ES-I3 (cell line): ENCODE results near the gene VIT.

ENCODE experiments used
- H3K36me3 ChIP-seq: 2 replicates; pipeline ENCODE4 v1.6.1; 2013; ENCODE audit warnings: mild to moderate bottlenecking, low read length, control low read depth, moderate library complexity; ENCODE audit not compliant: insufficient read depth
- H3K4me1 ChIP-seq: 2 replicates; pipeline ENCODE4 v1.6.1; 2013; ENCODE audit warnings: mild to moderate bottlenecking, control low read depth, low read length; ENCODE audit not compliant: insufficient read depth
- H3K9ac ChIP-seq: 2 replicates; pipeline ENCODE4 v1.6.1; 2013; ENCODE audit warnings: low read depth, mild to moderate bottlenecking, low read length, moderate library complexity
- H3K9me3 ChIP-seq: 2 replicates; pipeline ENCODE4 v1.6.1; 2013; ENCODE audit warnings: mild to moderate bottlenecking, low read length, moderate library complexity; ENCODE audit not compliant: control insufficient read depth, insufficient read depth

Gene VIT

GRCh38 chr2:36696533-36696932 is at the start of gene VIT:
TSS of gene VIT (plus strand) at chr2:36696707. CDS start at chr2:36716371, 19,664 bp downstream.
- Histone ChIP-seq H3K36me3 (no peaks in the 10 kb centered on the region), H3K9ac (no peak within 1 kb of the TSS), H3K4me1 (peaks cover 14% of the 10 kb centered on the region), H3K9me3 (no peaks in the 10 kb centered on the region)

DNA sequence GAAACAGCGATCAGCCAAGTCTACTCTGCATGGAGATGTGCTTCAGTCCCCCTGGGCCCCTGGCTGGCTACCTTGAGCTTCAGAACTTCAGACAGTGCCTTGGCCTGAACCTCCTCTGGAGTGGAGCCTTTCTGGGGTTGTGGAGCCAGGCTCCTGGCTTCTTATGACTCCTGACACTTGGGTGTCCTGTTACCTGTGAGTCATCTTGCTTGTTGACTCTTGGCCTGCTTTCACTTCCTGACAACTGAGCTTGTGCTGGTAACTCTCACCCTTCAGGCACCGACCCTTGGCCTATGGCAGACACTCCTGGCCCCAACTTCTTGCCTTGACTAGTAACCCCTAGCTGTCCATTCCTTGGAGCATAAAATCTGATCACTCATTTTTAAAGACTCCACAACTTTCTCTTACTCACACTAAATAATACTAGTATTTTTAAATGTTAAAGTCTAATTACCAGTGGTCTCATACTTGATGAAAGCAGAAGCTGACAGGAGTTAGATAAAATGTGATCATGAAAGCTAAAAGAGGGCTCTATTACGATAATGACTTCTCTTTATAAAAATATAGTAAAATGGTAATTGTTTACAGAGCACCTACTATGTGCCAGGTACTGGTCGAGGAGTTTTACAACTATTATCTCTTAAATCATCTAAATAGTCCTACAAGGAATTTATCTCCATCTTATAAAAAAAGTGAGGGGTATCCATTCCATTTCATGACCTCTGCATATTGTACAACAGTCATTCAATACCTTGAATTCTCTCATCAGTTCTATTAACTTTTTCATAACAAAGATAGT is 46.3 kb upstream of the VIT start:
- Histone ChIP-seq H3K36me3 (no peaks in the 10 kb centered on the region), H3K9ac (no peak overlapping the region), H3K4me1 (peaks cover 5% of the 10 kb centered on the region), H3K9me3 (0 out of 2 replicates have a peak, but pooled peaks cover 3% of the 10 kb centered on the region)

DNA sequence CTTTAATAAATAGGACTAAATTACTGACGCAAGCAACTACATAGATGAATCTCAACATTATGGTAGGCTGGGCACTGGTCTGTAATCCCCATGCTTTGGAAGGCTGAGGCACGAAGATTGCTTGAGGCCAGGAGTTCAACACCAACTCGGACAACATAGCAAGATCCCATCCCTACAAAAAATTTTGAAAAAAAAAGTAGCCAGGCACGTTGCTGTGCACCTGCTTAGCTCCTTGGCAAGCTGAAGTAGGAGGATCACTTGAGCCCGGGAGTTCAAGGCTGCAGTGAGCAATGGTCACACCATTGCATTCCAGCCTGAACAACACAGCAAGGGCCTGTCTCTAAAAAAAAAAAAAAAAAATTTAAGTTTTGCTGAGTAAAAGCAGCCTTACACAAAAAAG is 43.4 kb upstream of the VIT start:
- peaks cover 5% of the 10 kb centered on the region for H3K4me1 ChIP-seq
- no peaks in the 10 kb centered on the region for H3K9me3 ChIP-seq
- H3K9ac ChIP-seq = no peak overlapping the region
- H3K36me3 ChIP-seq = no peaks in the 10 kb centered on the region

DNA sequence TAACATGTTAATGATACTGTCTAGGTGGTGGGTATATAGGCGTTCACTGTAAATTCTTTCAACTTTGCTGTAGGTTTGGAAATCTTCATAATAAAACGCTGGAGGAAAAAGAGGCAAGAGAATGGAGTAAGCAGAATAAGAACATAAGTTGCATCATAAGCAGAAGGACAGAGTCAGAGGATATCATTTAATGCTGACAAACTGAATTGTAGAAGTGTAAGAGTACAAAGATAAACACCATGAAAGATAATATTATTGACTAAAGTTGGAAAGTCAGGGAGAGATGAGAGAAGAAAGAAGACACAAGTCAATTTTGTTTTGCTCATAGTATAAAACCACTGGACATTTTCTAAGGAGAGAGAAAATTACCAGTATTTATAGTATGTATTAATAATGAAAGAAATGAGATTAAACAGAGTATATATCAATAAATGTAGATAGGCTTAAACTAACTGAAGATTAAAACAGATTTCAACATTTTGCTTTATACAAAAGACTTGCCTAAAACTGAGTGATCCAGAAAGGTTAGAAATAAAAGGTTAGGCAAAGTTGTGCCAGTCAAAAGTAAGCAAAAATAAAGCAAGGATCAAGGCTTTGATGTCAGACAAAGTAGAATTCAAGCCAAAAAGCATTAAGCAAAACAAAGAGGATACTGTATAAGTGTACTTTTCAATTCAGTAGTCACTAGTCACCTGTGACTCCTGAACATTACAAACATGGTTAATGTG is 42.4 kb upstream of the VIT start:
- Histone ChIP-seq H3K4me1 (peaks cover 5% of the 10 kb centered on the region), H3K9me3 (no peaks in the 10 kb centered on the region), H3K9ac (no peak overlapping the region), H3K36me3 (no peaks in the 10 kb centered on the region)

DNA sequence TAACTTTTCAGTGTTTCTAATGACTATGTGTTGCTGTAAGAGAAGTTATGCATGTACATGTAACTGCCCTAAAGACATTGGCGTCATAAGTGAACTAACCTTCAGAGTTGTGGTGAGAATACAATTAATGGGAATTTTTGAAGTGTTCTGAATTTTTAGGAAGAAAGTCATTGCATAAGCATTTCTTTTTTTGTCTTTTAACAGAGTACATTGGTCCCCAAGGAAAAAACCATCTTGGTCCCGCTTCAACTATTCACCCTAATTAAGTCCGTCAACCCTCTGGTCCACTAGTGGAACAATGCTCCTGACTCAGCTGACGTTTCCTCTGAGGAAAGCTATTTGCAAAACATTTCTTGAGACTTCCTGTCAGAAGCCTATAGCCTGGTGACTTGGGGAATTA is 41.1 kb upstream of the VIT start:
- no peak overlapping the region for H3K9ac ChIP-seq
- H3K4me1 ChIP-seq = no peaks in the 10 kb centered on the region
- H3K36me3 ChIP-seq = no peaks in the 10 kb centered on the region
- no peaks in the 10 kb centered on the region; the same call in 1 of the 2 replicates for H3K9me3 ChIP-seq

DNA sequence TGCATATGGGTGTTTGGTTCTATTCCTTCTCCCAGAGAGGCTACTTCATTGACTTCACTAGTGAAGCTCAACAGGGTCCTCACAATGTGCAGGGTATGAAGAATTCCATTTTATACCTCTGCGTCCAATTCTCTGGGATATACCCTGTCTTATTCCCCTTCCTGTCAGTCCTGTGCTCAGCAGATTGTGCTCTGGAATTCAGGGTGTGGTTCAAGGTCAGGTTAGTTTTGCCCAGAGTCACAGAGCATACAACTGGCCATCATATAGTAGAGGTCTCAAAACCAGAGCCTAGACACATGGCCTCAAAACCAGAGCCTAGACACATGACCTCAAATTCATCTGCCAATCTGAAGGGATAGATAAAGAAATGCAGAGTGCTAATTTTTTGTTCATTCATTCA is 38.8 kb upstream of the VIT start:
- H3K4me1 ChIP-seq = no peaks in the 10 kb centered on the region
- H3K9ac ChIP-seq = no peak overlapping the region
- H3K9me3 ChIP-seq = no peaks in the 10 kb centered on the region; the same call in 1 of the 2 replicates
- no peaks in the 10 kb centered on the region for H3K36me3 ChIP-seq

- Histone ChIP-seq H3K9me3 (no peaks in the 10 kb centered on the region; the same call in 1 of the 2 replicates), H3K4me1 (no peaks in the 10 kb centered on the region), H3K9ac (no peak overlapping the region), H3K36me3 (no peaks in the 10 kb centered on the region)
These were observed 38.2 kb upstream of the VIT start for GRCh38 chr2:36658277-36658748.

DNA sequence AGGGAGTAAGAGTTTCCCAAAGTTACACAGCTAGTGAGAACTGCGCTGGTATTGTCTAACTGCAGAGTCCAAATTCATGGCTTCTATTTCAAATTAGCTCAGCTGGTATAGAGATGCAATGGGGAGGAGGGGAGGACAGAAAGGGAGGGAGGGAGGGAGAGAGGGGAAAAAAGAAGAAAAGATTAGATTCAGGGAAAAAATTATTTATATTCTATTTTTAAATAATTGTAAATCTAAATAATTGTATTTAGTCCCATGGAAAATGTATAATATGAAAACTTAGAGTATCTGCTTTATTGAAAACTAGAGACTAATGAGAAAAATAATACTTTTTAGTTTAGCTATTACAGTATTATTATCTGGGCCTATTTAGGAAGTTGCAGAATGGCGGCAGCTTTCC is 37.3 kb upstream of the VIT start:
- Histone ChIP-seq H3K9ac (no peak overlapping the region), H3K4me1 (no peaks in the 10 kb centered on the region), H3K9me3 (no peaks in the 10 kb centered on the region; the same call in 1 of the 2 replicates), H3K36me3 (no peaks in the 10 kb centered on the region)

DNA sequence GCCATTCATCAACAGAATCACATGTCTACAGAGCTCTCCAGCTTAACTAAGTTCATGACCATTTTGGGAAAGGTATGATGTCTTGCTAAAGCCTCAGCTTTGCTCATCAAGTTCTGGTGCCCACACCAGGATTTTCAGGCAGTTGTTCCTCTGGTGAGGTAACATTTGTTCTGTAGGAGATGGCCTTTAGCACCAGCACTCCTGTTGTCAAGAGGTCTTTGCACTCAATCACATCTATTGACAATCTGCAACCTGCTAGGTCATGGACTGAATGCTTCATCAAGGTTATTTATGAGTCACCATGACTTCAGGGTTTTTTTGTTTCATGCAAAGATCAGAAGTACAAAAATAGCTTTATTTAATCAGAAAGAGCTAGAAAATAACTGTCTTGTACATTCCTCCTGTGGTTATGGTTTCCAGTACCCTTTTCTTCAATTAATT is 36.6 kb upstream of the VIT start:
- H3K36me3 ChIP-seq = no peaks in the 10 kb centered on the region
- no peaks in the 10 kb centered on the region for H3K4me1 ChIP-seq
- no peak overlapping the region for H3K9ac ChIP-seq
- no peaks in the 10 kb centered on the region; the same call in 1 of the 2 replicates for H3K9me3 ChIP-seq

GRCh38 chr2:36662638-36663037 is 33.9 kb upstream of the VIT start:
- H3K4me1 ChIP-seq = peaks cover under 1% of the 10 kb centered on the region; the same call in 1 of the 2 replicates
- H3K9me3 ChIP-seq = no peaks in the 10 kb centered on the region; the same call in 1 of the 2 replicates
- H3K9ac ChIP-seq = no peak overlapping the region
- H3K36me3 ChIP-seq = no peaks in the 10 kb centered on the region

- Histone ChIP-seq H3K9me3 (no peaks in the 10 kb centered on the region; the same call in 1 of the 2 replicates), H3K36me3 (no peaks in the 10 kb centered on the region), H3K4me1 (peaks cover 3% of the 10 kb centered on the region), H3K9ac (no peak overlapping the region)
These were observed 33.2 kb upstream of the VIT start for GRCh38 chr2:36663295-36663694.

- peaks cover 3% of the 10 kb centered on the region for H3K4me1 ChIP-seq
- peak overlapping the region; percentile 24; the same call in 1 of the 2 replicates for H3K9ac ChIP-seq
- H3K9me3 ChIP-seq = no peaks in the 10 kb centered on the region; the same call in 1 of the 2 replicates
- H3K36me3 ChIP-seq = no peaks in the 10 kb centered on the region
These were observed 32.4 kb upstream of the VIT start for GRCh38 chr2:36663851-36664695.

DNA sequence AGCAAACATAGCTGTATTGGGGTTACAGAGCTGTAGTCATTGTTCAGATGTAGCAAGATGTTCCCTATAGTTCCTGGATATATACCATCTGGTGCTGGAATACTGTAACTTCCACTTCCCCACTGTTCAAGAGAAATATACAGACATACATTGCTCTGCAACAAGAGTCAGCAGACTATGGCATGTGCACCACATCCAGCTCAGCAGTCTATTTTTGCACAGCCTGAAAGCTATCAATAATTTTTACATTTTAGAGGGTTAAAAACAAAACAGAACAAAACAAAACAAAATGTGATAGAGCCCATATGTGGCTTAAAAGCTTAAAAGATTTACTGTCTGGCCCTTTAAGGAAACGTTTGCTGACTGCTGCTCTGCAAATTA is 31.8 kb upstream of the VIT start:
- Histone ChIP-seq H3K9me3 (no peaks in the 10 kb centered on the region; the same call in 1 of the 2 replicates), H3K4me1 (peaks cover 3% of the 10 kb centered on the region), H3K9ac (no peak overlapping the region), H3K36me3 (no peaks in the 10 kb centered on the region)

DNA sequence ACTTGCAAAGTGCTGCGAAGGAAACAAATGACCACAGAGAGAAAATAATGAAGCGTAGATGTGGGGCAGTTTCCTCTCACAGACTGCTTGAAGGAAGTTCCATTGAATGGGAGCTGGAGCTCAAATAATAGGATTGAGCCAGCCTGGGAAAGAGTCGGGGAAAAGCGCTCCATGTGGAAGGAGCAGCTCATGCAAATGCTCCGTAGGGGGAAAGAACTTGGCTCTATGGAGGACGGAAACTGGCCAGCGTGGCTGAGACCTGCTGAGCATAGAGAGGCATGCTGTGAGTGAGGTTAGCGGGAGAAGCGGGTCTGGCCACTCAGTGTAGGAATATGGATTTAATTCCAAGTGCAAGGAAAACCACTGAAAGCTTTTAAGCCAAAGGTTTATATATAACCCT is 28.6 kb upstream of the VIT start:
- Histone ChIP-seq H3K36me3 (no peaks in the 10 kb centered on the region), H3K9ac (no peak overlapping the region), H3K9me3 (no peaks in the 10 kb centered on the region), H3K4me1 (peaks cover 3% of the 10 kb centered on the region)
